H54 (cell line): ENCODE data around the gene AMTN.
"Not testable (repeated sequence)": the region's sequence is repeated elsewhere in the genome, so short reads cannot be mapped to it uniquely, and the experiment has no call there.

Experiments used
- DNase-seq: peaks from one replicate; pipeline ENCODE4 v3.0.0; 2011; ENCODE audit warnings: low spot score, mixed read lengths; ENCODE audit not compliant: insufficient read length
- FAIRE-seq: peaks from 3 replicates; lab custom pipeline; 2011; peaks lifted over from hg19 to GRCh38; lab: Jason Lieb, UNC
- POLR2A ChIP-seq: IDR thresholded peaks from 2 replicates; pipeline ENCODE4 v1.6.1; 2011; ENCODE audit warnings: low read depth, mild to moderate bottlenecking, low read length

AMTN gene

GRCh38 chr4:70531981-70532380 lies 13.6 kb downstream of the AMTN start:
- DNase-seq (no peak), FAIRE-seq (no peak)
- no peak for TF ChIP-seq POLR2A

GRCh38 chr4:70533211-70533610 lies 14.8 kb downstream of the AMTN start:
- DNase-seq, result no peak
- no peak for FAIRE-seq
- no peak for TF ChIP-seq POLR2A

- DNase-seq (no peak), FAIRE-seq (no peak)
- no peak for TF ChIP-seq POLR2A
Measured at GRCh38 chr4:70533791-70534190, 15.4 kb downstream of the AMTN start.

GRCh38 chr4:70534886-70535285 lies 16.5 kb downstream of the AMTN start:
- not testable (repeated sequence) for DNase-seq, FAIRE-seq

- DNase-seq, result no peak
- TF ChIP-seq POLR2A, result no peak
- FAIRE-seq, result no peak
Measured at GRCh38 chr4:70538869-70539268, 20.5 kb downstream of the AMTN start.

GRCh38 chr4:70544279-70544868 lies 26.0 kb downstream of the AMTN start:
- no peak for DNase-seq
- no peak for FAIRE-seq
- TF ChIP-seq POLR2A, result no peak

GRCh38 chr4:70556856-70557255 lies 38.5 kb downstream of the AMTN start:
- DNase-seq, result no peak
- FAIRE-seq, result no peak
- TF ChIP-seq POLR2A, result no peak

- DNase-seq (peak; percentile 2), FAIRE-seq (peak; percentile 84)
- TF ChIP-seq POLR2A, result no peak
Measured at GRCh38 chr4:70559211-70559830, 41.0 kb downstream of the AMTN start.

GRCh38 chr4:70559924-70560323 lies 41.6 kb downstream of the AMTN start:
- FAIRE-seq, result no peak
- TF ChIP-seq POLR2A, result no peak
- DNase-seq, result no peak

- TF ChIP-seq POLR2A, result no peak
- FAIRE-seq (no peak), DNase-seq (no peak)
Measured at GRCh38 chr4:70564033-70564432, 45.7 kb downstream of the AMTN start.

GRCh38 chr4:70570796-70571195 lies 52.4 kb downstream of the AMTN start:
- FAIRE-seq, result no peak
- DNase-seq, result no peak
- no peak for TF ChIP-seq POLR2A

- no peak for TF ChIP-seq POLR2A
- FAIRE-seq (no peak), DNase-seq (no peak)
Measured at GRCh38 chr4:70571772-70572171, 53.4 kb downstream of the AMTN start.

GRCh38 chr4:70575964-70576363 lies 57.6 kb downstream of the AMTN start:
- TF ChIP-seq POLR2A, result no peak
- FAIRE-seq (no peak), DNase-seq (no peak)

GRCh38 chr4:70577220-70577927 lies 59.0 kb downstream of the AMTN start:
- DNase-seq (no peak), FAIRE-seq (no peak)
- no peak for TF ChIP-seq POLR2A

GRCh38 chr4:70581980-70582379 lies 63.6 kb downstream of the AMTN start:
- no peak for TF ChIP-seq POLR2A
- no peak for FAIRE-seq

More at GRCh38 chr4:70581980-70582379, 63.6 kb downstream of the AMTN start:
- DNase-seq, result no peak
